Small intestine (tissue), 7 donors: ENCODE measurements around the gene PPIL1. TPM values are rescaled to one million over a fixed set of nuclear protein-coding genes. Genes with fewer than 3 reads are reported as not detected.

Experiments
- DNase-seq, 2 donors: peaks; one replicate each; pipeline versions ENCODE4 v3.0.0 to v3.0.0-alpha.2; 2013
- FAIRE-seq: peaks from 2 replicates; lab custom pipeline; 2012; peaks lifted over from hg19 to GRCh38; lab: Jason Lieb, UNC
- H3K27ac ChIP-seq, 3 donors: one replicate each; pipeline ENCODE4 v1.5.1; 2013; ENCODE audit warnings: low read length in 2 of 3, mild to moderate bottlenecking in 2 of 3, control low read depth in 1 of 3, inconsistent platforms in 1 of 3, low read depth in 1 of 3, moderate library complexity in 1 of 3
- H3K27me3 ChIP-seq, 3 donors: one replicate each; pipeline ENCODE4 v1.6.1; 2013; ENCODE audit warnings: low read length in 3 of 3, inconsistent platforms in 1 of 3; ENCODE audit not compliant: control insufficient read depth in 3 of 3, insufficient read depth in 3 of 3
- H3K36me3 ChIP-seq, 3 donors: one replicate each; pipeline ENCODE4 v1.6.1; 2013; ENCODE audit warnings: low read length in 3 of 3, inconsistent platforms in 1 of 3, low read depth in 1 of 3, mild to moderate bottlenecking in 1 of 3, moderate library complexity in 1 of 3; ENCODE audit not compliant: control insufficient read depth in 3 of 3, insufficient read depth in 2 of 3
- H3K4me1 ChIP-seq, 3 donors: one replicate each; pipeline ENCODE4 v1.6.1; 2013; ENCODE audit warnings: low read length in 2 of 3, inconsistent platforms in 1 of 3, low read depth in 1 of 3, mild to moderate bottlenecking in 1 of 3, moderate library complexity in 1 of 3; ENCODE audit not compliant: control insufficient read depth in 3 of 3, insufficient read depth in 2 of 3
- H3K4me3 ChIP-seq, 3 donors: one replicate each; pipeline ENCODE4 v1.5.1; 2013; ENCODE audit warnings: low read length in 3 of 3, control low read depth in 1 of 3, inconsistent platforms in 1 of 3, low read depth in 1 of 3, mild to moderate bottlenecking in 1 of 3, moderate library complexity in 1 of 3
- H3K9me3 ChIP-seq, 2 donors: one replicate each; pipeline ENCODE4 v1.6.1; 2013; ENCODE audit warnings: low read depth in 1 of 2, low read length in 1 of 2; ENCODE audit not compliant: control insufficient read depth in 2 of 2, insufficient read depth in 1 of 2
- WGBS, 3 donors: extraction: QIAGEN DNeasy Blood & Tissue Kit; methylation state at CpG; one replicate each; pipeline ENCODE4 v1.1.7; 2013; 5-methylcytosine and 5-hydroxymethylcytosine counted together
- polyA plus RNA-seq, 4 donors: library from polyadenylated mRNA; stranded (reverse) in 3 of 4; unstranded in 1 of 4; fragments of 200-250 nt in 3 of 4; fragments of 120-200 nt in 1 of 4; gene quantifications; one replicate each; pipeline versions ENCODE4 v1.2.1 to v1.2.3, GENCODE V29; 2013
- donor health status: healthy with polysubstance abuse.
- donor health status: control.
- donor health status: control.
- donor health status: Bipolar disorder and iron deficiency.
- donor health status: healthy.

PPIL1 gene
- polyA plus RNA-seq, 4 donors = 8.1 to 37.3 (median 19.2) TPM

GRCh38 chr6:36840432-36841403 is 33.9 kb downstream of the PPIL1 start:
- H3K4me3 ChIP-seq = peak overlapping the region in 2 of 3 donors; percentile 43 to 49
- FAIRE-seq (no peak), DNase-seq (peak in 1 of 2 donors; percentile 39)
- H3K27ac ChIP-seq = no peak overlapping the region
- WGBS, 3 donors = 17 to 24% (median 17%) methylated on average over 43 to 44 of the region's 44 CpGs
- H3K9me3 ChIP-seq = no peaks in the 10 kb centered on the region
- H3K27me3 ChIP-seq = peaks cover 0 to 54% (median 3%) of the 10 kb centered on the region in 3 donors
- peaks cover 0 to 27% (median 6%) of the 10 kb centered on the region in 3 donors for H3K4me1 ChIP-seq
- H3K36me3 ChIP-seq = no peaks in the 10 kb centered on the region

DNA sequence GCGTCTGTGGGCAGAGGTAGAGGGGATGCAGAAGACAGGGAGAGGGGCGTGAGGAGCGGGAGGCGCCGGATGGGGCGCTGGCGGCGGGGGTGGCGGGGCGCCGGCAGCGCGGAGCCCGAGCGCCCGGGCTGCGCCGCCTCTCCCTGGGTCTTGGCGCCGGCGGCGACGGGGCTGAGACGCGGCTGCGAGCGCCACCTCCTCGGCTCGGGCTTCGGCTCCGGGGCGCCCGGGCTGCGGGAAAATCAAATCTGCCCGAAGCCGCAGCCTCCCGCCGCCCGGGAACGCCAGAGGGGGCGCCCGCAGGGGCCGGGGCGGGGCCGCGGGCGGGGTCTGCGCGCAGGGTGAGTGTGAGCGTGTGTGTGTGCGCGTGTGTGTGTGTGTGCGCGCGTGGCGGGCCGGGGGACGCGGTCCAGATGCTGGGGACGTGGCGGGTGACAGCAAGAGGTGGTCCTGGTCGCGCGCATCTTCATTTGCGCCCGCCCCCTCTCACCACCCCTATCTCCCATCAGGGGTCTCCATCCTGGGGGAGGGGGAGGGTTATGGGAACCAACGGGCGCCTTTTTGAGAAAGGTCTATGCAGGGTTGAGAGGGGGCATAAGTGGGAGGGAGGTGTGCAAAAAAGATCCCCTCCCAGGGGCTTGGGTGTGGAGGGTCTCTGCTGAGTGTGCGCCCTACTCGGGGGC is 34.7 kb downstream of the PPIL1 start:
- H3K27me3 ChIP-seq = peaks cover 0 to 48% (median 3%) of the 10 kb centered on the region in 3 donors
- H3K9me3 ChIP-seq = no peaks in the 10 kb centered on the region
- no peak overlapping the region for H3K27ac ChIP-seq
- H3K36me3 ChIP-seq = no peaks in the 10 kb centered on the region
- H3K4me1 ChIP-seq = peaks cover 0 to 27% (median 6%) of the 10 kb centered on the region in 3 donors
- WGBS, 3 donors = 0 to 1% (median 1%) methylated on average over 33 to 70 of the region's 70 CpGs
- DNase-seq (peak; percentile 32 to 66), FAIRE-seq (no peak)
- H3K4me3 ChIP-seq = peak overlapping the region; percentile 35 to 49 (median 43)

DNA sequence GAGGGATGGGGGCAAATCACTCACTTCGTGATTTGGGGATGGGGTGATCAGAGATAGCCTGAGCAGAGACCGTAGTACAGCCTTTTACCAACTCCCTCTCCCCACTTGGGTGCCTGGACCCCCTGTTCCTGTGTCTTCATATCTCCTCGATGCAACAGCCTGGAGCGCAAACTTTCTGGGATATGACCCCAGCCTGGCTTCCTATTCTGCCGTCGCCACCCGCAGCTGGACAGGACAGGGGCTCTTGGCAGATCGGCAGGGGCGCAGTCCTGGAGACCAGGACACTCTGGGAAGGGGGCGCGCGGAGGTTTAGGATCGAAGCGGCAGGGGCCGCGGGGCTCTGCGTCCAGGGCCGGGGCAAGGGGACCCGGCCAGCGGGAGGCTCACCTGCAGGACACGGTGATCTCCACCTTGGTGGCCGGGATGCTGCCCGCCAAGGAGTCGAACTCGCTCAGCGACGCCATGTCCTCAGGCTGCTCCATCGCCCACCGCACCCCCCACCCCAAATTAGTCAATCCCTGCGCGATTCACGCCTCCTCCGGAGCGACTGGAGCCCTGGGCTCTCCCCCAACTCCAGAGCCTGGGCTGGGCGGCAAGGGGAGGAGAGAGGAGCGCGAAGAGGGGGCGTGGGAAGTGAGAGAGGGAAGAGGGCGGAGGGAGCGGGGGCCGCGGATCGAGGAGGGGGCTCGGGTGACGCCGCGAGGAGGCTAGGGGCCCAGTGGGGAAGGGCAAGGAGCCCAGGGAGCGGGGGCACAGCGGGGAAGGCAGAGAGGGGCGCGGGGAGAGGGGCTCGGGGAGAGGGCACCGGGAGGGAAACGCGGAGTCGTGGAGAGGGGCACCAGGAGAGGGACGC is 35.5 kb downstream of the PPIL1 start, which contains the start of gene CPNE5:
CPNE5 (minus strand) TSS at position 549 of the 853 bp plus-strand sequence; CDS start at position 482, 67 bp downstream.
- Histone ChIP-seq H3K9me3 (no peaks in the 10 kb centered on the region), H3K27me3 (peaks cover 0 to 50% (median 3%) of the 10 kb centered on the region in 3 donors), H3K4me3 (peak within 1 kb of the TSS; percentile 35 to 49 (median 43)), H3K36me3 (no peaks in the 10 kb centered on the region), H3K4me1 (peaks cover 0 to 27% (median 6%) of the 10 kb centered on the region in 3 donors), H3K27ac (no peak within 1 kb of the TSS)
- 7 to 12% (median 9%) methylated on average over 40 to 57 of the region's 57 CpGs for WGBS, 3 donors
- DNase-seq (peak in 1 of 2 donors; percentile 39), FAIRE-seq (no peak)

DNA sequence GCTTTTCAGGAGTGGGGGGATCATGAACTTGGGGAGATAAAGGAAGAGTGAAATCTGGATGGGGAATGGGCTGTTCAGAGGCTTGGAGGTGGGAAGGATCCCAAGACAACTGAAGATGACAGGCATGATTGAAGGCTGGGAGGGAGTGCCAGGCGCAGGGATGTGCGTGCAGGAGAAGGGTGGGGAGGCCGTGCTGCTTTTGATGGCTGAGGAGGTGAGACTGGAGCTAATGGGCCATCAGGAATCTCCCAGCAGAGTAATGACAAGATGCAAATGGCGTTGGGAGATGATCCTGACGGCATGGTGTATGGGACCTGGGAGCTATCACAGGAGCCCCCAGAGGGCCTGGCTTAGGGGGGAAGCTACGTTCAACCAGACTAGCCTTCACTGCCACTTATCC is 36.9 kb downstream of the PPIL1 start:
- H3K9me3 ChIP-seq = peaks cover 0 to 5% of the 10 kb centered on the region in 2 donors
- DNase-seq (no peak), FAIRE-seq (no peak)
- no peaks in the 10 kb centered on the region for H3K36me3 ChIP-seq
- WGBS, 3 donors = 93 to 97% (median 97%) methylated on average over 6 of the region's 6 CpGs
- H3K4me3 ChIP-seq = no peak overlapping the region
- H3K27me3 ChIP-seq = peaks cover 0 to 50% (median 3%) of the 10 kb centered on the region in 3 donors
- no peak overlapping the region for H3K27ac ChIP-seq
- H3K4me1 ChIP-seq = peaks cover 0 to 19% (median 6%) of the 10 kb centered on the region in 3 donors

DNA sequence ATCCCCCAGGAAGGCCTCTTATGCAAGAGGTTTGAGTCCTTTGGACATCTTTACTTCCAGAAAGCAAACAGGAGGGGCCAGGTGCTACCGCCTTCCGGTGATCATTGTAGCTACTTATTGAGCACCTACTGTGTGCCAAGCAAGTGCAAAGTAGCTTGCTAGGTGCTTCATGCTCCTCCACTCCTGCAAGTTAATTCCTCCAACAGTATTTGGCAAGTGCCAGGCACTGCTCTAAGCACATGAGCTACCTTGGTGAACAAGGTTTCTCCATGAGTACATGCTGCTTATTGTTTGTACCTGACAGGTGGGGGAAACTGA is 37.6 kb downstream of the PPIL1 start:
- no peak for FAIRE-seq
- DNase-seq = no peak

DNA sequence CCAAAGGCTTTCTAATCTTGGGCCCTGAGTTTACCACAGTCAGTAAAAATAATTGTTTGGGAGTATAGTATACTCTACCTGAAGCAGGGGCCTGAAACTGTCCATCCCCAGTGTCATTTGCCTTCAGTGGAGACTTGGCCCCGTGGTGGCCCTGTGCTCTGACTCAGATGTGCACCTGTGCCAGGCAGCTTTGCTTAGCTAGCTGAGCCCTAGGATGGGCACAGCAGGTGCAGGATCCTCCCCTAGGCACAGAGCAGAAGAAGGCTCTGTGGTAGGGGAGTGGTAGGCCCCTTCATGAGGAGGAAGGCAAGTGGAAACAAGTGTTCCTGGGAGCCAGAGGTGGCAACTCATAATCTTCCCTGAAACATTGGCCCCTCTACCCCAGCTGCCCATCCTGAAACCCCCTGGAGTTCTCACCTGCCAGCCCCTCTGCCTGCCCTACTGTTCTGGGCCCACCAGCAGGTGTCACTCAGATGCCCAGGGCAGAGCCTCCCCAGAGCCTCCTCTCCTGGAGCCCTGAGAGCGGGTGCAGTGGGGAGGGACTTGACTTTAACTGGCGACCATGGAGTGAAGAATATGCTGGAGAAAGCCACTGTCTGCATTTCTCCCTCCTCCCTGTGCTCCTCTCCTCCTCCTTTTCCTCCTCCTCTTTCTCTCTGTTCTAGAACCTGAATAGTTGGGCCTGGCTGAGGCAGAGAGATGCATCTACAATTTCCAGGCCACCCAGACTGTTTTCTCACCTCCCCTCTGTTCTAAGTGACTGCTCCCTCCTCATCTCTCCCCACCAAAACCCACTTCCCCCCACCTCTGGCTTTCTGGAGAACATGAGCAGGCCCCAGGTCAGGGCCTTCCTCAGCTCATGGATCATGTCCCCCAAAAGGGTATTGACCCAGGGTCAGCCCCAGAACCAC is 38.2 kb downstream of the PPIL1 start:
- Histone ChIP-seq H3K27me3 (peaks cover 0 to 48% (median 3%) of the 10 kb centered on the region in 3 donors), H3K4me3 (no peak overlapping the region), H3K9me3 (peaks cover 0 to 13% of the 10 kb centered on the region in 2 donors), H3K36me3 (no peaks in the 10 kb centered on the region), H3K4me1 (peaks cover 0 to 19% (median 6%) of the 10 kb centered on the region in 3 donors), H3K27ac (no peak overlapping the region)
- FAIRE-seq (no peak), DNase-seq (no peak)
- WGBS, 3 donors = 51 to 81% (median 66%) methylated on average over 3 of the region's 3 CpGs

More for the DNA sequence above, 37.6 kb downstream of the PPIL1 start:
- Histone ChIP-seq H3K4me3 (no peak overlapping the region), H3K4me1 (peaks cover 0 to 19% (median 6%) of the 10 kb centered on the region in 3 donors), H3K9me3 (peaks cover 0 to 12% of the 10 kb centered on the region in 2 donors), H3K27ac (no peak overlapping the region), H3K36me3 (no peaks in the 10 kb centered on the region), H3K27me3 (peaks cover 0 to 50% (median 3%) of the 10 kb centered on the region in 3 donors)
- WGBS, 3 donors = 93 to 100% (median 96%) methylated on average over 2 of the region's 2 CpGs
